GM12872 (cell line): ENCODE data around the gene KIF26A.

Source experiments
- TF ChIP-seq, protein P1 (sequence below): IDR thresholded peaks from 3 replicates; pipeline ENCODE4 v1.5.1; 2011; ENCODE audit warnings: low read depth, mild to moderate bottlenecking, low read length, moderate library complexity; ENCODE audit not compliant: insufficient read depth

The KIF26A gene

DNA sequence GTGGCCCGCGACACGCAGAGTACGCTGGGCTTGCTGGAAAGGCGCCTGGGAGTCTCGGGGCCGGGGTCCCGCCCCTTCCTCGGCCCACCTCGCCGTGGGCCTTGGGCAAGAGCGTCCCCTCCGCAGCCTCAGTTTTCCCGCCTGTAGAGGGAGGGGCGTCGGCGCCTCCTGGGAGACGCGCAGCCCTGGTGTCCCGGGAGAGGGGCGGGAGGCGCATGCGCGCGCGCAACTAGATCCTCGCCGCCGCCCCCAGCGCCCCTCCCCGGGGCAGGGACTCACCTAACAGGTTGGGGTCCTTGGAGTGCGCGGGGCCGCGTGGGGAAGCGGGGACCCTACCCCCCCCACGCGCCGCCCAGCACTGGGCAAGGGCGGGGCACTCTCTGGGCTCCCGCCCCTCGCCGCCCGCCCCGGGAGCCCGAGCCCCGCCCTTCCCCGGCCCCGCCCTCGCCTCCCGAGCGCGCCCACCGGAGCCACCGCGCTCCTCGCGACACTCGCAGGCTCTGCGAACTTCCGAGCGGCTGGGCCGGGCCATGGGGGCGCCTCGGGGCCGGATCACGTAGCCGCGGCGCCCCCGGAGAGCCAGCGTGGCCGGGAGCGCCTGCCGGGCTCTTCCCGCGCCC lies at the start of gene KIF26A:
KIF26A (plus strand) TSS at position 490 of the 620 bp plus-strand sequence. CDS start 136 bp downstream, outside the sequence.
- TF ChIP-seq, protein P1, sequence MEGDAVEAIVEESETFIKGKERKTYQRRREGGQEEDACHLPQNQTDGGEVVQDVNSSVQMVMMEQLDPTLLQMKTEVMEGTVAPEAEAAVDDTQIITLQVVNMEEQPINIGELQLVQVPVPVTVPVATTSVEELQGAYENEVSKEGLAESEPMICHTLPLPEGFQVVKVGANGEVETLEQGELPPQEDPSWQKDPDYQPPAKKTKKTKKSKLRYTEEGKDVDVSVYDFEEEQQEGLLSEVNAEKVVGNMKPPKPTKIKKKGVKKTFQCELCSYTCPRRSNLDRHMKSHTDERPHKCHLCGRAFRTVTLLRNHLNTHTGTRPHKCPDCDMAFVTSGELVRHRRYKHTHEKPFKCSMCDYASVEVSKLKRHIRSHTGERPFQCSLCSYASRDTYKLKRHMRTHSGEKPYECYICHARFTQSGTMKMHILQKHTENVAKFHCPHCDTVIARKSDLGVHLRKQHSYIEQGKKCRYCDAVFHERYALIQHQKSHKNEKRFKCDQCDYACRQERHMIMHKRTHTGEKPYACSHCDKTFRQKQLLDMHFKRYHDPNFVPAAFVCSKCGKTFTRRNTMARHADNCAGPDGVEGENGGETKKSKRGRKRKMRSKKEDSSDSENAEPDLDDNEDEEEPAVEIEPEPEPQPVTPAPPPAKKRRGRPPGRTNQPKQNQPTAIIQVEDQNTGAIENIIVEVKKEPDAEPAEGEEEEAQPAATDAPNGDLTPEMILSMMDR = no peak

DNA sequence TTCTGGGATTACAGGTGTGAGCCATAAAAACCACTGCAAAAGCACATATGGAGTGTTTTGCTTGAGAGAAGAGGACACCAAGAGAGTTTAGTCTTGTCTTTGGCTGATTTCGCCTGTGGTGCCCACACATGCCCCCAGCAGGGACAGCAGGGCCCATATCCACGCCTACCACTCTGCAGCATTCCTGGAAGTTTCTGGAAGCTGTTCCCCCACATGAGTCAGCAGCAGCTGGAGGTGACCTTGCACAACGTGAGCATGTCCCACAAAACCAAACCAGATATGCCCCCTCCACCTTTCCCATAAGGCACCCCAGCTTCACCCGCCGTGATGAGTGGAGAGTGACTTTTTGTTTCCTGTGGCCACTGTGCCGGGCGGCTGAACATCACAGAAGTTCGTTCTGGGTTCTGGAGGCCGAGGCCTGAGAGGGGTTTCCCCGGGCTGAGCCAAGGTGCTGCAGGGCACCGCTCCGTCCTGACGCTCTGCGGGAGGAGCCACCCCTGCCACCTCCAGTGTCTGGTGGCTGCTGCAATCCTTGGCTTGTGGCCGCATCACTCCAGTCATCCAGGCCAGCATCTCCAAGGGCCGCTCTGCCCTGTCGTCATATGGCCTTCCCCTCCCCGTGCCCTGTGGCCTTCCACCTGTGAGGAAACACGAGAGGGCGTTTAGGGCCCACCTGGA lies 48.2 kb upstream of the KIF26A start:
- TF ChIP-seq, protein P1 = no peak

DNA sequence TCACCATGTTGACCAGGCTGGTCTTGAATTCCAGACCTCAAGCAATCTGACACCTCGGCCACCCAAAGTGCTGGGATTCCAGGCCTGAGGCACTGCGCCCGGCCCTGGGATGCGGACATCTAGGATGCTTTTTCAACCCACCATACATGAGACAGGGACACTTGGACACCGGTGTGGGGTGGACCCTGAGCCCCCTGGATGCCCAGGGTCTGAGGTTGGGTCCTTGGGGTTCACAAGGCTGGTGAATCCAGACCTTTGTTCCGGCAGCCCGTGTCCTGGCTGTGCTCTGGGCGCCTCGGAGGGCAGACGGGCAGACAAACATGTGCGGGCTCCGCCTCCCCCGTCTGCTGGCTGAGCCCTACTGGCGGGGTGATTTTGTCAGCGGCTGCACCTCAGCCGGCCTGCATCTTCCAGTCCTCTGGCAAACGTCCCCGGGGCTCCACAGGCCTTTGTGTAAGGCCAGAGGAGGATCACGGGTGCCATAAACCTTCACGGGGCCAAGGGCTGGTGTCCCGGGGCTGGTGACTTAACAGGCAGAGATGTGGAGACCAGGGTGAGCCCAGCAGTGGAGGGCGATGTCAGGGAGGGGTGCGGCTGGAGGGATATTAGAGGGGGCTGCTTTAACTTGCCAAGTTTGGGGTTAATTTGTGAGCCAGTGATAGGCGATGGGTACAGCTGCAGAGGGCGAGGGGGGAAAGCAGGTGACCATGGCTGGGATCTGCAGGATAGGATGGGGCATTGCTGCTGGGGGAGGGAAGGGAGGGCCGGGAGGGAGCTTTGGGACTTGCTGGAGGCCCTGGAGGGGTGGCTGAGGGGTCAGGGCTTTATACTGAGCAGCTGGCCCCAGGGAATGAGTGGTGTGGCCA lies 47.1 kb upstream of the KIF26A start:
- TF ChIP-seq, protein P1 = no peak

DNA sequence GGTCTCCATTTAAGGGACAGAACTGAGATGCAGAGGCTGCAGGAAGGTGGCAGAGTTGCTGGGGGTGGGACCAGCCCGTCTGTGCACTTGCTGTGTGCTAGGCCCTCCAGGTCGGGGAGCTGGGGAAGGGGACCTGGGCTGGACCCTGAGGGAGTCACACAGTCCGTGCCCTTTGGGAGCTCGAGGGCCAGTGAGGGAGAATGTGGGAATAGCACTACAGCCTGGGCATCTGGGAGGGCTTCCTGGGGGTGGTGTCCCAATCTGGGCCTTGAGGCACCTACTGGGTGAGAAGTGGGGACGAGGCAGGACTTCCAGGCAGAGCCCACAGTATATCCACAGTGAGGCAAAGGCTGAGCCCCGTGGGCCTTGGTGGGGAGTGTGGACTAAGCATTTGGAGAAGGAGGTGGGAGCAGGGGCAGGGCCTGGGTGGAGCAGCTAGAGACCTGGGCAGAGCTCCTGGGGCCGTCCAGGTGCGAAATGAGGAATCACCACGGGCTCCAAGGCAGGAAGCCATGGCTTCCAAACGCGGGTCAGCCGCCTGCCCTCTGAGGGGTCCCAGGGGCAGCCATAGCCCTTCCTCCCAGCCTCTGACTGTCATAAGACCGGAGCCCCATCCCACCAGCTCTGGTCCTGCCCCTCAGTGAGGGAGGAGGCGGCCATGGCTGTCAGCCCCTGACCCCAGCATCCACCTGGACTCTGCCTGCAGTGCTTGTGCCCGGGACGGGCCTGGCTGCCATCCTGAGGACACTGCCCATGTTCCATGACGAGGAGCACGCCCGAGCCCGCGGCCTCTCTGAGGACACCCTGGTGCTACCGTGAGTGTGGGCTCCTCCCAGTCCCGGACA lies 46.2 kb upstream of the KIF26A start:
- TF ChIP-seq, protein P1 = no peak

DNA sequence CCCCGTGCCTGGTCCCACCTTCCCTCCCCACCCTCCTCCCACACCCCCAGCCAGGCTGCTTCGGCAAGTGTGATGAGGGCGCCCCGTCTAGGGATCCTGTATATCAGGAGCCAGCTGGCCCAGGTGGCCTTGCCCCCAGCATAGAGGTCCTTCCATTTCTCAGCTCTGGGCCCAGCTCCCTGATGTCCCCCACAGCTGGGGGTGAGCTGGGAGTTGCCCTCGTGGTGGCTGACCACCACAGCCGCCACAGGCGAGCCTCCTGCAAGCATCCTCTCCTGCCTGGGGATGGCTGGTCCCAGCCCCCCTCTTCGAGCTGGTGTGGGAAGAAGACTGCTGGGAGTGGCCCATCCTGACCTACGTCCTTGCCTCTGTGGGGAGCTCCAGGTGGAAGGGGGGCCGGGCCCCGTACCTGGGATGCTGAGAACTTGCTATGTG lies 45.4 kb upstream of the KIF26A start:
- TF ChIP-seq, protein P1 = no peak

DNA sequence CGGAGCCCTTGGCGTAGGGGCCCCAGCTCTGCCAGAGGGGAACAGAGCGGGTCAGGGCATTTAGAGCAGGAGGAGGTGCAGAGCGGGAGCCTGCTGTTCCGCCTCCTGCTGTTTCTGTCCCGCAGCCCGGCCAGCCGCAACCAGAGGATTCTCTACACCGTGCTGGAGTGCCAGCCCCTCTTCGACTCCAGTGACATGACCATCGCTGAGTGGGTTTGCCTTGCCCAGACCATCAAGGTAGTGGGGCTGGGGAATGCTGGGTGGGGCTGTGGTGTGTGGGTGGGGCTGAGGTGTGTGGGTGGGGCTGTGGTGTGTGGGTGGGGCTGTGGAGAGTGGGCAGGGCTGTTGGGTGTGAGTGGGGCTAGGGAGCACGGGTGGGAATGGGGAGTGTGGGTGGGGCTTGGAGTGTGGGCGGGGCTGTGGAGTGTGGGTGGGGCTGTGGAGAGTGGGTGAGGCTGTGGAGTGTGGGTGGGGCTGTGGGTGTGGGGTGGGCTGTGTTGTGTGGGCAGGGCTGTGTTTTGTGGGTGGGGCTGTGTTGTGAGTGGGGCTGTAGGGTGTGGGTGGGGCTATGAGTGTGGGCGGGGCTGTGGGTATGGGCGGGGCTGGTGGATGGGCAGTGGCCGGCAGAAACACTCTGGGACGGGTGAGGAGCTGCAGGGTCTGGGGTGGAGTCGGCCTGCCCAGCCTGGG lies 44.9 kb upstream of the KIF26A start:
- TF ChIP-seq, protein P1 = no peak
